ENCODE measurements around the gene TSPAN3. TPM values are rescaled to one million over a fixed set of nuclear protein-coding genes. Genes with fewer than 3 reads are reported as not detected.

The TSPAN3 gene
- total and polyA plus RNA-seq, 2 donors (not counting 1 experiment from before 2014, with no cell fraction given) = 109 to 130 TPM

DNA sequence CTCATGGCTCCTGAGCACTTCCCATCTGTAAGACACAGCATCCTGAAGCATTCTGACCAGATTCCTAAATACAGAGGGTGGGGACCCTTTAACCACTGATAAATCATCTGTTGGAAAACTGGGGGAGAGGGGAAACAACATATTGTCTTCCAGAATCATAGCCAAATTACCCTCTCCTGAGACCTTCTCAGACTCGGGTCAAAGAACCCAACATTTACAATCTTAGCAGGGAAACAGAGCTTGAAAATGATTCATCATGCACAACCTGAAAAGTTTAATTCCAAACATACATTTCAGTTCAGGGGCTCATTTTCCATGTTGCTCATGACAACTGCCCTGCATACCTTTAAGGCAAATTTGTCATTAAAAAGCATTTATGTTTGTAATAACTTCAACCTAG lies 48.5 kb upstream of the TSPAN3 start:
- Histone ChIP-seq H3K79me2 (ENCODE audit: control insufficient read depth, insufficient read depth, low read length) (no peaks in the 10 kb centered on the region), H3K9me3 (ENCODE audit: control extremely low read depth in 1 of 3, control insufficient read depth in 2 of 3, insufficient read depth in 1 of 3, low read length in 2 of 3) (no peaks in the 10 kb centered on the region), H3K4me3 (ENCODE audit: control extremely low read depth in 1 of 5, extremely low read depth in 1 of 5, insufficient read depth in 1 of 5, low read depth in 2 of 5, low read length in 4 of 5) (no peak overlapping the region), H3K36me3 (replicated peaks in 1 of 2; ENCODE audit: control extremely low read depth in 1 of 2, control insufficient read depth in 1 of 2, extremely low read depth in 1 of 2, insufficient read depth in 2 of 2, low read length in 1 of 2) (peaks cover 0 to 4% of the 10 kb centered on the region in 2 experiments), H3K27ac (ENCODE audit: low read length in 2 of 2) (no peak overlapping the region), H2AFZ (ENCODE audit: insufficient read depth, low read depth, low read length, poor library complexity, severe bottlenecking) (no peak overlapping the region), H3K9ac (ENCODE audit: low read length) (no peak overlapping the region), H3K4me2 (replicated peaks; ENCODE audit: low read depth, low read length, poor library complexity, severe bottlenecking) (no peak overlapping the region), H4K20me1 (ENCODE audit: control insufficient read depth, insufficient read depth, low read length, poor library complexity, severe bottlenecking) (no peaks in the 10 kb centered on the region), H3K27me3 (replicated peaks in 1 of 4; ENCODE audit: control extremely low read depth in 1 of 4, control insufficient read depth in 3 of 4, insufficient read depth in 4 of 4, low read length in 3 of 4) (no peaks in the 10 kb centered on the region), H3K4me1 (ENCODE audit: control insufficient read depth in 2 of 2, insufficient read depth in 2 of 2, low read length in 2 of 2) (peaks cover 29 to 36% of the 10 kb centered on the region in 2 donors)
- Mint-ChIP-seq H3K4me3 (no peak overlapping the region), H3K4me1 (peaks cover 52% of the 10 kb centered on the region), H3K27me3 (no peaks in the 10 kb centered on the region), H3K27ac (no peak overlapping the region), H3K9me3 (ENCODE audit: insufficient read depth) (no peaks in the 10 kb centered on the region)
- WGBS (ENCODE audit: insufficient coverage) = 100% methylated on average over 1 of the region's 1 CpG
- ChIA-PET POLR2A (no interaction called here), CTCF (interaction anchor here (0.6 to 7.1 kb wide), 33 partner anchors 11 to 515 kb away, joined by 3 to 208 read pairs (median 4); partner anchors contain the start of gene HMG20A)
- no peak for DNase-seq
- ATAC-seq (ENCODE audit: low read depth) = no peak
- no peak for TF ChIP-seq CTCF (IDR thresholded peaks at IDR 0.05)
- no peak for TF ChIP-seq EZH2 (IDR thresholded peaks at IDR 0.05; ENCODE audit: borderline replicate concordance, insufficient read depth, low read depth, low read length, poor library complexity, severe bottlenecking)
- intact Hi-C loops (cut with micrococcal nuclease) = loop anchor here (1.0 kb wide), 1 partner anchor 377 kb away; no protein-coding TSS in a partner anchor

DNA sequence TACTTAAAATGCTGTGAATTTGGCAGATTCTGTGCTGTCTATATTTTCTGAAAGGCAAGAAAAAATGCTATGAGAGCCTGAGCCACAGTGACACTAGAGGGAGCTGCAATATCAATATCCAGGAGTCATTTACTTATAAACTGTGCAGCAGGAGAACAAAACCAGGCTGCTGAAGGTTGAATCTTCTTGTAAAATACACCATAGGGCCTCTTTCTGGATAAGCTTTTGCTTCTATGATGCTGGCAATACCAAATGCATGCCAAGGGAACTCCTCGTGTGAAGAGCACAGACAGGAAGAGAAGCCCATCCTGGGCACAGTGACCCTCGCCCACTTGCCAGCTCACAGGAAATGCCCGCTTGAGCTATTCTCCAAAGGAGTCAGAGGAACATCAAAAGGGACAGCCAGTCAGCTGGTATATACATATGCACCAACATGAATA lies 48.0 kb upstream of the TSPAN3 start:
- no peaks in the 10 kb centered on the region for H3K9me3 Mint-ChIP-seq (ENCODE audit: insufficient read depth)
- Histone ChIP-seq H3K4me3 (ENCODE audit: control extremely low read depth in 1 of 5, extremely low read depth in 1 of 5, insufficient read depth in 1 of 5, low read depth in 2 of 5, low read length in 4 of 5) (no peak overlapping the region), H4K20me1 (ENCODE audit: control insufficient read depth, insufficient read depth, low read length, poor library complexity, severe bottlenecking) (no peaks in the 10 kb centered on the region), H3K9ac (ENCODE audit: low read length) (no peak overlapping the region), H3K4me1 (ENCODE audit: control insufficient read depth in 2 of 2, insufficient read depth in 2 of 2, low read length in 2 of 2) (peaks cover 24 to 31% of the 10 kb centered on the region in 2 donors), H3K27ac (ENCODE audit: low read length in 2 of 2) (no peak overlapping the region), H3K79me2 (ENCODE audit: control insufficient read depth, insufficient read depth, low read length) (no peaks in the 10 kb centered on the region), H2AFZ (ENCODE audit: insufficient read depth, low read depth, low read length, poor library complexity, severe bottlenecking) (no peak overlapping the region), H3K4me2 (replicated peaks; ENCODE audit: low read depth, low read length, poor library complexity, severe bottlenecking) (peak overlapping the region; percentile 29), H3K9me3 (ENCODE audit: control extremely low read depth in 1 of 3, control insufficient read depth in 2 of 3, insufficient read depth in 1 of 3, low read length in 2 of 3) (no peaks in the 10 kb centered on the region), H3K27me3 (replicated peaks in 1 of 4; ENCODE audit: control extremely low read depth in 1 of 4, control insufficient read depth in 3 of 4, insufficient read depth in 4 of 4, low read length in 3 of 4) (no peaks in the 10 kb centered on the region), H3K36me3 (replicated peaks in 1 of 2; ENCODE audit: control extremely low read depth in 1 of 2, control insufficient read depth in 1 of 2, extremely low read depth in 1 of 2, insufficient read depth in 2 of 2, low read length in 1 of 2) (peaks cover 0 to 8% of the 10 kb centered on the region in 2 experiments)
- H3K4me1 Mint-ChIP-seq = peaks cover 47% of the 10 kb centered on the region
- no peak overlapping the region for H3K27ac Mint-ChIP-seq
- intact Hi-C loops (cut with micrococcal nuclease) = loop anchor here (1.0 kb wide), 3 partner anchors 67 to 424 kb away; no protein-coding TSS in a partner anchor
- peak; percentile 54 for ATAC-seq (ENCODE audit: low read depth)
- peak; percentile 76 for DNase-seq
- WGBS (ENCODE audit: insufficient coverage) = 50% methylated on average over 2 of the region's 3 CpGs
- no peaks in the 10 kb centered on the region for H3K27me3 Mint-ChIP-seq
- ChIA-PET CTCF (interaction anchor here (0.6 to 7.1 kb wide), 37 partner anchors 11 to 516 kb away, joined by 3 to 208 read pairs (median 4); partner anchors contain the start of gene HMG20A), POLR2A (no interaction called here)
- no peak overlapping the region for H3K4me3 Mint-ChIP-seq
- TF ChIP-seq CTCF (IDR thresholded peaks at IDR 0.05) = peak; percentile 77
- no peak for TF ChIP-seq EZH2 (IDR thresholded peaks at IDR 0.05; ENCODE audit: borderline replicate concordance, insufficient read depth, low read depth, low read length, poor library complexity, severe bottlenecking)

All from B cell (primary cell).